Measurements from ENCODE around the gene MYO5B. TPM values are rescaled to one million over a fixed set of nuclear protein-coding genes. Genes with fewer than 3 reads are reported as not detected.

MYO5B gene
- polyA plus RNA-seq, 1 donor (not counting 4 experiments of a cell fraction or from before 2014, with no cell fraction given), result 6.8 TPM

DNA sequence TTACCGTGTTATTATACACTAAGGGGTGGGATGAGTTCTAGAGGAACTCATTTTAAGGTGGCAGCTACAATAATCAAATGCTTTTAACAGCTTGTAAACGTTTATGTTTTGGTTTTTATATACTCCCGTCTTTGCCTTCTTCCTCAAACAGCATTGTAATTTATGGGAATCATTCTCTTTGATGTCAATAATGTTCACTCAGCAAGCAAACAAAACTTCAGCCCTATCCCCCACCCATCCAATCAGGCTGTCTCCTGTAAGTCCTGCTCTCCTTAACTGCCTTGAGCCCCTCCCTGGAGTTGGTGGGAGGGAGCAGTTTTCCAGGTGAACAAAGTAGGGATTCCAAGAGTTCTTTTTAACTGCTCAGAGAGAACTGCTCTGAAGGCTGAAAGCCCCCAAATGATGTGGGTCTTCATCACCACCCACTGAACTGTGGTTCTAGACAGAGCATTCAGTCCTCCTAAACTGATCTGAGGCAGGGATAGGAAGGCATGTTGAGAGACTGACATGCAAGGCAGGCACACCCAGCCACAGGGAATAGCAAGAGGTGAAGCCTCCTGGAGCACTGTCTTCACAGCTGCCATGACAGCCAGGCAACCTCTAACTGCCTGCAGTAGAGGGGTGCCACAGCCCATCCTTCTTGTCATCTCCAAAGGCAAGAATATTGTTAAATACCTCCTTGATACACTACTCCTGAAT, 17.5 kb downstream of the MYO5B start:
- dilution Hi-C loops (cut with MboI; ENCODE audit: extremely low pct_ligation_motif_present, low sequenced_read_pairs), result no loop called here
- H3K9me3 ChIP-seq (ENCODE audit: control insufficient read depth, low read depth, low read length), result no peaks in the 10 kb centered on the region
- FAIRE-seq, result no peak
- no peak overlapping the region for H3K4me3 ChIP-seq (ENCODE audit: control insufficient read depth in 2 of 3, extremely low read depth in 1 of 3, insufficient read depth in 2 of 3, low read depth in 1 of 3, low read length in 3 of 3)
- H2AFZ ChIP-seq (ENCODE audit: control insufficient read depth, low read length), result no peak overlapping the region
- no peaks in the 10 kb centered on the region for H3K4me1 ChIP-seq (ENCODE audit: control insufficient read depth, extremely low read depth, insufficient read depth, low read length)
- no peak for DNase-seq (ENCODE audit: low read depth, low spot score)
- no peaks in the 10 kb centered on the region for H4K20me1 ChIP-seq (ENCODE audit: control insufficient read depth, extremely low read depth, insufficient read depth, low read length)
- no peak overlapping the region for H3K4me2 ChIP-seq (ENCODE audit: control insufficient read depth, extremely low read depth, insufficient read depth, low read depth, low read length)
- no peaks in the 10 kb centered on the region for H3K36me3 ChIP-seq (ENCODE audit: control insufficient read depth in 2 of 2, extremely low read depth in 1 of 2, insufficient read depth in 2 of 2, low read length in 2 of 2)
- no peak overlapping the region for H3K9ac ChIP-seq (ENCODE audit: control insufficient read depth, extremely low read depth, insufficient read depth, low read length)
- TF ChIP-seq, protein P1, sequence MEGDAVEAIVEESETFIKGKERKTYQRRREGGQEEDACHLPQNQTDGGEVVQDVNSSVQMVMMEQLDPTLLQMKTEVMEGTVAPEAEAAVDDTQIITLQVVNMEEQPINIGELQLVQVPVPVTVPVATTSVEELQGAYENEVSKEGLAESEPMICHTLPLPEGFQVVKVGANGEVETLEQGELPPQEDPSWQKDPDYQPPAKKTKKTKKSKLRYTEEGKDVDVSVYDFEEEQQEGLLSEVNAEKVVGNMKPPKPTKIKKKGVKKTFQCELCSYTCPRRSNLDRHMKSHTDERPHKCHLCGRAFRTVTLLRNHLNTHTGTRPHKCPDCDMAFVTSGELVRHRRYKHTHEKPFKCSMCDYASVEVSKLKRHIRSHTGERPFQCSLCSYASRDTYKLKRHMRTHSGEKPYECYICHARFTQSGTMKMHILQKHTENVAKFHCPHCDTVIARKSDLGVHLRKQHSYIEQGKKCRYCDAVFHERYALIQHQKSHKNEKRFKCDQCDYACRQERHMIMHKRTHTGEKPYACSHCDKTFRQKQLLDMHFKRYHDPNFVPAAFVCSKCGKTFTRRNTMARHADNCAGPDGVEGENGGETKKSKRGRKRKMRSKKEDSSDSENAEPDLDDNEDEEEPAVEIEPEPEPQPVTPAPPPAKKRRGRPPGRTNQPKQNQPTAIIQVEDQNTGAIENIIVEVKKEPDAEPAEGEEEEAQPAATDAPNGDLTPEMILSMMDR (optimal IDR thresholded peaks at IDR 0.05 in 1 of 3, IDR thresholded peaks at IDR 0.05 in 1 of 3, conservative IDR thresholded peaks at IDR 0.05 in 1 of 3; ENCODE audit: extremely low read depth in 1 of 3, insufficient read depth in 2 of 3, low read length in 3 of 3), result no peak
- no peak for TF ChIP-seq EZH2 (IDR thresholded peaks at IDR 0.05; ENCODE audit: low read length)
- no peaks in the 10 kb centered on the region for H3K9me1 ChIP-seq (ENCODE audit: control insufficient read depth, extremely low read depth, insufficient read depth, low read length)
- H3K27me3 ChIP-seq (ENCODE audit: control insufficient read depth, extremely low read depth, insufficient read depth, low read length), result peaks cover 9% of the 10 kb centered on the region
- H3K27ac ChIP-seq (ENCODE audit: control insufficient read depth, insufficient read depth, low read length), result no peak overlapping the region
- no peaks in the 10 kb centered on the region for H3K79me2 ChIP-seq (ENCODE audit: control insufficient read depth, insufficient read depth, low read length)

DNA sequence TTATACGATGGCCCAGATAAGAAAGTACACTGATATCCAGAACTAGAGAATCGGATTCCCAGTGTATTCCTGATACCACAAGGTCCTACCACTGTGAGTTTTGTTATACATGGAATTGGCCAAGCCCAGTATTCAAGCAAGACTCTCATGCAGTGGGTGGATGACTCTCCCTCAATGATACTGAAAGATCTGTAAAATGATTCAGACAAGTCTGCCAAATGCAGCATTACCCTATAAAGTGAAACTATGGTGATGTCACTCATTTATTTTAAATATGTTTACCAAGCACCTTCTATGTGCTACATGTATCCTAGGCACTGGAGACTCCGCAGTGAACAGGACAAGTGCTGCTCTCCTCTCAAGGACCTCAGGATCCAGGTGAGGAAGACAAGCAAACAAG, 22.6 kb downstream of the MYO5B start:
- Histone ChIP-seq H3K27ac (ENCODE audit: control insufficient read depth, insufficient read depth, low read length) (no peak overlapping the region), H3K79me2 (ENCODE audit: control insufficient read depth, insufficient read depth, low read length) (no peaks in the 10 kb centered on the region), H3K9me1 (ENCODE audit: control insufficient read depth, extremely low read depth, insufficient read depth, low read length) (no peaks in the 10 kb centered on the region), H2AFZ (ENCODE audit: control insufficient read depth, low read length) (no peak overlapping the region), H3K4me3 (ENCODE audit: control insufficient read depth in 2 of 3, extremely low read depth in 1 of 3, insufficient read depth in 2 of 3, low read depth in 1 of 3, low read length in 3 of 3) (no peak overlapping the region), H3K4me2 (ENCODE audit: control insufficient read depth, extremely low read depth, insufficient read depth, low read depth, low read length) (no peak overlapping the region), H3K27me3 (ENCODE audit: control insufficient read depth, extremely low read depth, insufficient read depth, low read length) (peaks cover 3% of the 10 kb centered on the region), H4K20me1 (ENCODE audit: control insufficient read depth, extremely low read depth, insufficient read depth, low read length) (no peaks in the 10 kb centered on the region), H3K9me3 (ENCODE audit: control insufficient read depth, low read depth, low read length) (no peaks in the 10 kb centered on the region), H3K4me1 (ENCODE audit: control insufficient read depth, extremely low read depth, insufficient read depth, low read length) (no peaks in the 10 kb centered on the region), H3K36me3 (ENCODE audit: control insufficient read depth in 2 of 2, extremely low read depth in 1 of 2, insufficient read depth in 2 of 2, low read length in 2 of 2) (no peaks in the 10 kb centered on the region), H3K9ac (ENCODE audit: control insufficient read depth, extremely low read depth, insufficient read depth, low read length) (no peak overlapping the region)
- TF ChIP-seq, protein P1 (optimal IDR thresholded peaks at IDR 0.05 in 1 of 3, IDR thresholded peaks at IDR 0.05 in 1 of 3, conservative IDR thresholded peaks at IDR 0.05 in 1 of 3; ENCODE audit: extremely low read depth in 1 of 3, insufficient read depth in 2 of 3, low read length in 3 of 3), result no peak
- no peak for TF ChIP-seq EZH2 (IDR thresholded peaks at IDR 0.05; ENCODE audit: low read length)
- dilution Hi-C loops (cut with MboI; ENCODE audit: extremely low pct_ligation_motif_present, low sequenced_read_pairs), result no loop called here
- no peak for DNase-seq (ENCODE audit: low read depth, low spot score)
- no peak for FAIRE-seq

Data from keratinocyte (primary cell).